Ammon's horn (tissue), 1 donor: ENCODE results near the gene MAP3K7.

ENCODE experiments used
- DNase-seq: peaks from one replicate; pipeline ENCODE4 v3.0.0-alpha.2; 2016; ENCODE audit warnings: low spot score

MAP3K7 gene

GRCh38 chr6:90530882-90531281, 56.0 kb downstream of the MAP3K7 start:
- DNase-seq: no peak

- DNase-seq: no peak
These were observed 61.5 kb downstream of the MAP3K7 start for GRCh38 chr6:90525421-90525820.

GRCh38 chr6:90523779-90524310, 63.0 kb downstream of the MAP3K7 start:
- DNase-seq: no peak

- DNase-seq: no peak
These were observed 64.9 kb downstream of the MAP3K7 start for GRCh38 chr6:90521955-90522354.

- DNase-seq: peak; percentile 25
These were observed 70.7 kb downstream of the MAP3K7 start for GRCh38 chr6:90516074-90516660.

GRCh38 chr6:90514496-90514895, 72.4 kb downstream of the MAP3K7 start:
- no peak for DNase-seq

- no peak for DNase-seq
These were observed 78.1 kb downstream of the MAP3K7 start for GRCh38 chr6:90508753-90509152.

- DNase-seq: no peak
These were observed 83.9 kb downstream of the MAP3K7 start for GRCh38 chr6:90502866-90503407.

GRCh38 chr6:90502381-90502780, 84.5 kb downstream of the MAP3K7 start:
- no peak for DNase-seq

- DNase-seq: no peak
These were observed 86.4 kb downstream of the MAP3K7 start for GRCh38 chr6:90500458-90500857.

GRCh38 chr6:90497411-90497810, 89.5 kb downstream of the MAP3K7 start:
- no peak for DNase-seq

GRCh38 chr6:90496258-90497016, 90.4 kb downstream of the MAP3K7 start:
- DNase-seq: no peak

- DNase-seq: no peak
These were observed 91.6 kb downstream of the MAP3K7 start for GRCh38 chr6:90495216-90495817.

- no peak for DNase-seq
These were observed 92.6 kb downstream of the MAP3K7 start for GRCh38 chr6:90494067-90494780.

- DNase-seq: no peak
These were observed 93.5 kb downstream of the MAP3K7 start for GRCh38 chr6:90493332-90493731.

- no peak for DNase-seq
These were observed 94.1 kb downstream of the MAP3K7 start for GRCh38 chr6:90492798-90493197.

GRCh38 chr6:90492369-90492768, 94.5 kb downstream of the MAP3K7 start:
- DNase-seq: no peak

GRCh38 chr6:90490030-90490716, 96.7 kb downstream of the MAP3K7 start:
- no peak for DNase-seq

- no peak for DNase-seq
These were observed 98.1 kb downstream of the MAP3K7 start for GRCh38 chr6:90488816-90489215.

- no peak for DNase-seq
These were observed 101.1 kb downstream of the MAP3K7 start for GRCh38 chr6:90485635-90486277.

GRCh38 chr6:90484903-90485302, 102.0 kb downstream of the MAP3K7 start:
- DNase-seq: peak; percentile 91
